Epithelial cell of esophagus (primary cell): ENCODE measurements around the gene CCDC50.
A peak's percentile ranks its signal among the peaks of the same experiment; 100 is the strongest.

Source experiments
- DNase-seq: peaks from one replicate; pipeline ENCODE4 v3.0.0; 2010; ENCODE audit warnings: low read depth
- H3K4me3 ChIP-seq: 2 replicates; pipeline ENCODE4 v1.5.1; 2011; ENCODE audit warnings: mild to moderate bottlenecking, low read length, control low read depth
- TF ChIP-seq, protein P1 (sequence below): IDR thresholded peaks from 2 replicates; pipeline ENCODE4 v1.5.1; 2011; ENCODE audit warnings: low read depth, mild to moderate bottlenecking, low read length, control low read depth, inconsistent platforms; ENCODE audit not compliant: insufficient read depth; ENCODE audit errors: missing control alignments

CCDC50 gene

DNA sequence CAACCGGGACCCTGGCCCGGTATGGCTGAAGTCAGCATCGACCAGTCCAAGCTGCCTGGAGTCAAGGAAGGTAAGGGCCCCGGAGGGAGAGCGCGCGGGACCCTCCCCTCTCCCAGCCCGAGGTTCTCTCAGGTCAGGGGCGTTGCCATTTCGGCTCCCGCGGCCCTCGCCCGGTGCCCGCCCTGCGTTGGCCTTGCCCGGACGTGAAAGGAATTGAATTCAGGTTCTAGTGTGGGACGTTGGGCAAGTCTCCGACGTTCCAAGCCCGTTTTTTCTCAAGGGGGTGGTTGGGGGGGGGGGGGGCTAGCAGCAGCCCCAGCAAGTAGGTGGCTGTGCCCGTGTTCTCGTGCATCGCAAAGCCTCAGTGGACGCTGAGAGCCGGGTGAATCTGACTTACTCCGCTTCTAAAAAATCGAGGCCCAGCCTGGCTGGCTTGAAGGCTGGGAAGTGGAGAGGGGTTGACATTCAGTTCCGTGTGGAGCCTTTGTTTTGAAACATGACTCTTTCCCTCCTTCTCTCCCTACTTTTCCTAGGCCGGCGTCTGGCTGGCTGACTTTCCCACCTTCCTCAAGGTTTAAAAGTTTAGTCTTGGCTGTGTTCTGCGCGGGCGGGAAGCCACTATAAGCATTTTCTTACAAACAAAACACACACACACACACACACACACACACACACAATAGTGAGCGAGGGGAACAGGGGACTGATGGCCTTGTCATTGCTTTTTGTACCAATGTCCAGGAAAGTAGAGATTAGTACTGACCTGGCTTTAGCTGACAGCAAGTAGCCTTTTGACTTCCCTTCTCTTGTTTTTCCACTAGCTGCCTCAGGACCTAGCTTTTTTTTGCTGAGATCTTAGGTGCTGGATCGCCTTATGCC lies 698 bp downstream of the CCDC50 start, which contains the start of gene UTS2B:
TSS of gene UTS2B (minus strand) at position 873 of the 876 bp plus-strand sequence. CDS start 48,337 bp downstream, outside the sequence.
- TF ChIP-seq, protein P1, sequence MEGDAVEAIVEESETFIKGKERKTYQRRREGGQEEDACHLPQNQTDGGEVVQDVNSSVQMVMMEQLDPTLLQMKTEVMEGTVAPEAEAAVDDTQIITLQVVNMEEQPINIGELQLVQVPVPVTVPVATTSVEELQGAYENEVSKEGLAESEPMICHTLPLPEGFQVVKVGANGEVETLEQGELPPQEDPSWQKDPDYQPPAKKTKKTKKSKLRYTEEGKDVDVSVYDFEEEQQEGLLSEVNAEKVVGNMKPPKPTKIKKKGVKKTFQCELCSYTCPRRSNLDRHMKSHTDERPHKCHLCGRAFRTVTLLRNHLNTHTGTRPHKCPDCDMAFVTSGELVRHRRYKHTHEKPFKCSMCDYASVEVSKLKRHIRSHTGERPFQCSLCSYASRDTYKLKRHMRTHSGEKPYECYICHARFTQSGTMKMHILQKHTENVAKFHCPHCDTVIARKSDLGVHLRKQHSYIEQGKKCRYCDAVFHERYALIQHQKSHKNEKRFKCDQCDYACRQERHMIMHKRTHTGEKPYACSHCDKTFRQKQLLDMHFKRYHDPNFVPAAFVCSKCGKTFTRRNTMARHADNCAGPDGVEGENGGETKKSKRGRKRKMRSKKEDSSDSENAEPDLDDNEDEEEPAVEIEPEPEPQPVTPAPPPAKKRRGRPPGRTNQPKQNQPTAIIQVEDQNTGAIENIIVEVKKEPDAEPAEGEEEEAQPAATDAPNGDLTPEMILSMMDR: no peak
- peak; percentile 62 for DNase-seq
- H3K4me3 ChIP-seq: peak within 1 kb of the TSS; percentile 69

DNA sequence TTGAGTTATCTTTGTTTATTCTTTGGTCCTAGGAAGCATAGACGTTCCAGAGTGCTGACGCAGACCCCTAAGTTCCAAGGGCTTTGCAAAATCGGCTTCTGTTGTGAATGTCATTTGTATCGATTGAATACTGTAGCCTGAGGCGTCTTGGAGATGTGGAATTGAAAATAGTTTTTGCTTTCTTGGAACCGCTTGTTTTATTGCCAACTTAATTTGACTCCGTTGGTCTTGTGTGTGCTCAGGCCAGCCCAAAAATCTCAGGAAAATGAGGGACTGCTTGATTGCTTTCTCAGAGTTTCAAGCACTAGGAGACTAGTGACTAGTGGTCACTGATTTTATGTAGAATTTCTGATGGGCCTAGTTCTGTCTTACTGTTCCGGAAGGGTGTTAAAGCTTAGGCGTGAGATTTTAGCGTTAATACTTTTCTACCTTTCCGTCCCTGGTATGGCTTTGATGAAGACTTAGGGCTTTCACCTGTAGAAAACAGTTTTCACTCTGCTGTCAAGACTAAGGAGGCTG lies 1.4 kb downstream of the CCDC50 start:
- TF ChIP-seq, protein P1: no peak
- H3K4me3 ChIP-seq: peak overlapping the region; percentile 69
- peak; percentile 68 for DNase-seq

DNA sequence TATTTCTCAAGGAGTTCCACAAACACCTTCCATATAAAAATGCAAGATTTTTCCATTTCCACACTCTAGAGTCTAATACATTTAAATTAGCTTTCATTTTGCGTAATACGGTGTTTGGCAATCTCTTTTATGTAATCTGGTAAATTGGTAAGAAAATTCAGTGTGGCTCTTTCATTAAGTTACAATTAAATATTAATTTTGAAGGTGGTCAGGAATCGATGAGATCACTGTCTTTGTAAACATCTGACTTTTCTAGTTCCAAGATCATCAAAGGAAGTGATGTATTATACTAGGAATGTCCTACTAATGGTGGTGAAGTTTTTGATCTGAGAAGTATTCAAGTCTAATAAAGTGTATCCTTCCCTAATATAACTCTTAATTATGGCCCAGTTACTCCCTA lies 2.2 kb downstream of the CCDC50 start:
- TF ChIP-seq, protein P1: no peak
- peak; percentile 58 for DNase-seq
- peak overlapping the region; percentile 69 for H3K4me3 ChIP-seq

DNA sequence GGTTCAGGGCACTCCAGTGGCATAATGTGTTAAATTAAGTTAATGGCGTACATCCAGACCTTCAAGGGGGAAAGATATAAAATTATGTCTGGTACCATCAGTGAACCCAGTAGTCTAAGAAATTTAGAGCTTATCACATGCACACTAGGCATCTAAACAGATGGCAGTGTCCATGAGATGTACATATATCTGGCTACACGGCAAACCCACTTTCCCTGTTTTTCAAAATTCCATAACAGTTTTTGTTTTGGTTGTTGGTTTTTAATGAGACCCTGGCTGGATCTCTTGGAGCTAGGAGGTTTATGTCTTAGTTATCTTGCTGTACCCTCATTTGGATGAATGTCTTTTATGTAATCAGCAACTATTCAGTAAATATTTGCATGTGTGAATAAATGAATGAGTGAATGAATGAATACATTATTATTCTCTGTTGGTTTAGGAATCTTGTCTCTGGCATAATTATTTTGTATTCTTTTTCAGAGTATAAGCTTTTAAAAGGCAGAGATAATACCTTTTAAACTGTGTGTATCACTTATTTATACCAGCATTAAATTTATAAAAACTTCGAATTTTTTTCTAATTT lies 4.2 kb downstream of the CCDC50 start:
- TF ChIP-seq, protein P1: no peak
- no peak for DNase-seq
- no peak overlapping the region for H3K4me3 ChIP-seq

DNA sequence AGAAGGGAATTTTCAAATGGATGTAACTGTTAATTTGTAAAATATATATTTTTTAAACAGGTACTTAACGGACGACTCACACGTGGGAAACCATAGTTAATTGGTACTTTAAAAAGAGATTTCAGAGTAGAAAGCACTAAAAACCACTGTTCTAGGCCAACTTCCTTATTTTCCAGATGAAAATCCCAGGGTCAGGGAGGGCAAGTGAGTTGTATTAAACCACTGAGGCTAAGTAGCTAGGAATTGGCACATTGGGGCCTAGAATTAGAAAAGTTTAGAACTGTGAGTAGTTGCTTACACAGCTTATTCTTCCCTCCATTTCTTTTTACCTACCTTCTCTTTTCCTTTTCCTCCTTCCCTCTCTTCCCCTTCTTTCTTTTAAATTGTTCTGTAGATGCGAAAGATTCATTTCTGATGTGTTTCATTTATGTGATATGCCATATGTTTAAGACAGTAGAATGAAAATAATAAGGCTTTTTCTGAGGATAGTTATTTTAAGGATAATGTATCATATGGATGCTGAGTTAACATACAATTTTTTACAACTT lies 5.2 kb downstream of the CCDC50 start:
- TF ChIP-seq, protein P1: no peak
- no peak for DNase-seq
- H3K4me3 ChIP-seq: no peak overlapping the region

DNA sequence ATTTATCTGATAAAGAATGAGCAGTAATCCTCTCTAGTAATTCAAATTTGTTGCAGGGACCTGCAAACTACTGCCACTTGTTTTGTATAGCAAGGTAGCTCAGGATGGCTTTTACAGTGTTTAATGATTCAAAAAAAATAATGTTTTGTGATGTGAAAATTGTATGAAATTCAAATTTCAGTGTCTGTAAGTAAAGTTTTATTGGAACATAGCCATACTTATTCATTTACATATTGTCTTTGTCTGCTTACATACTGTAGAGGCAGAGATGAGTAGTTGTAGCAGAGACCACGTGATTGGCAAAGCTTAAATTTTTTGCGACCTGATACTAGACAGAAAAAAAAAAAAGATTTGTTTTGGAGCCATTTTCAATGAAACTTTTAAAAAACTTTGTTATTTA lies 7.6 kb downstream of the CCDC50 start:
- no peak for DNase-seq
- TF ChIP-seq, protein P1: no peak
- no peak overlapping the region for H3K4me3 ChIP-seq
